B cell (primary cell): ENCODE results near the gene OR9Q1. TPM values are rescaled to one million over a fixed set of nuclear protein-coding genes. Genes with fewer than 3 reads are reported as not detected.
"Not testable (repeated sequence)": the region's sequence is repeated elsewhere in the genome, so short reads cannot be mapped to it uniquely, and the experiment has no call there.

ENCODE experiments used
- ATAC-seq: fragments of 200-7000 bp; cut with Tn5 transposase; one replicate; pipeline ENCODE4 v1.10.0; 2021; ENCODE audit warnings: low read depth, mild to moderate bottlenecking, moderate number of reproducible peaks, moderate library complexity
- CTCF ChIA-PET: fragments of 350-600 bp; sonication (Branson Sonifier 250); formaldehyde crosslinking; loops from one replicate; lab custom pipeline; 2021; ENCODE audit warnings: antibody characterized with exemption, inconsistent platforms; lab: Charles Lee
- POLR2A ChIA-PET: fragments of 350-600 bp; sonication (Branson Sonifier 250); formaldehyde crosslinking; loops from one replicate; lab custom pipeline; 2021; ENCODE audit warnings: antibody characterized with exemption; lab: Charles Lee
- DNase-seq: peaks from one replicate; pipeline ENCODE4 v3.0.0; 2013
- H2AFZ ChIP-seq: 2 replicates; pipeline ENCODE4 v1.6.1; 2012; ENCODE audit warnings: mild to moderate bottlenecking, low read depth, low read length; ENCODE audit not compliant: insufficient read depth, poor library complexity, severe bottlenecking
- H3K27ac ChIP-seq, 2 donors: 1 replicate in 1 of 2; 2 replicates in 1 of 2; pipeline ENCODE4 v1.5.1; 2012 to 2013; ENCODE audit warnings: low read length in 2 of 2, mild to moderate bottlenecking in 2 of 2, moderate library complexity in 1 of 2
- H3K27me3 ChIP-seq, 4 experiments: fragments of 200-600 bp in 1 of 4; sonication (generic) in 1 of 4; replicated peaks in 1 of 4; 1 replicate in 2 of 4; 2 replicates in 2 of 4; pipeline versions ENCODE4 v1.6.1 to v1.7.0; 2013 to 2016; ENCODE audit warnings: low read length in 3 of 4, mild to moderate bottlenecking in 2 of 4, mixed read lengths in 1 of 4, moderate library complexity in 1 of 4; ENCODE audit not compliant: insufficient read depth in 4 of 4, control insufficient read depth in 3 of 4; ENCODE audit errors: control extremely low read depth in 1 of 4
- H3K36me3 ChIP-seq, 2 experiments: replicated peaks in 1 of 2; 1 replicate in 1 of 2; 2 replicates in 1 of 2; pipeline versions ENCODE4 v1.6.1 to v1.7.1; 2013; ENCODE audit warnings: low read length in 1 of 2; ENCODE audit not compliant: insufficient read depth in 2 of 2, control insufficient read depth in 1 of 2; ENCODE audit errors: control extremely low read depth in 1 of 2, extremely low read depth in 1 of 2
- H3K4me1 ChIP-seq, 2 donors: fragments of 200-600 bp in 1 of 2; sonication (generic) in 1 of 2; 1 replicate in 1 of 2; 2 replicates in 1 of 2; pipeline versions ENCODE4 v1.5.1 to v1.6.1; 2013 to 2017; ENCODE audit warnings: low read length in 2 of 2; ENCODE audit not compliant: control insufficient read depth in 2 of 2, insufficient read depth in 2 of 2
- H3K4me2 ChIP-seq: replicated peaks from 2 replicates; pipeline ENCODE3; 2012; ENCODE audit warnings: mild to moderate bottlenecking, low read depth, low read length; ENCODE audit not compliant: poor library complexity, severe bottlenecking
- H3K4me3 ChIP-seq, 5 experiments: fragments of 200-600 bp in 1 of 5; sonication (generic) in 1 of 5; 1 replicate in 3 of 5; 2 replicates in 2 of 5; pipeline versions ENCODE4 v1.5.1 to v1.7.0; 2011 to 2016; ENCODE audit warnings: low read length in 4 of 5, mild to moderate bottlenecking in 4 of 5, low read depth in 2 of 5, control low read depth in 1 of 5, moderate library complexity in 1 of 5; ENCODE audit not compliant: insufficient read depth in 1 of 5; ENCODE audit errors: control extremely low read depth in 1 of 5, extremely low read depth in 1 of 5
- H3K79me2 ChIP-seq: fragments of 200-600 bp; sonication (generic); one replicate; pipeline ENCODE4 v1.6.0; 2016; ENCODE audit warnings: low read length; ENCODE audit not compliant: control insufficient read depth, insufficient read depth
- H3K9ac ChIP-seq: fragments of 200-600 bp; sonication (generic); 2 replicates; pipeline ENCODE4 v1.6.1; 2017; ENCODE audit warnings: mild to moderate bottlenecking, low read length, moderate library complexity
- H3K9me3 ChIP-seq, 3 donors: one replicate each; pipeline versions ENCODE4 v1.6.1 to v1.7.1; 2013; ENCODE audit warnings: low read length in 2 of 3; ENCODE audit not compliant: control insufficient read depth in 2 of 3, insufficient read depth in 1 of 3; ENCODE audit errors: control extremely low read depth in 1 of 3
- H4K20me1 ChIP-seq: 2 replicates; pipeline ENCODE4 v1.6.0; 2012; ENCODE audit warnings: mild to moderate bottlenecking, low read length; ENCODE audit not compliant: insufficient read depth, control insufficient read depth, poor library complexity, severe bottlenecking
- H3K27ac Mint-ChIP-seq: one replicate; pipeline ENCODE4 v1.8.0; 2021; ENCODE audit warnings: mixed read lengths
- H3K27me3 Mint-ChIP-seq: one replicate; pipeline ENCODE4 v1.8.0; 2021; ENCODE audit warnings: mixed read lengths
- H3K4me1 Mint-ChIP-seq: one replicate; pipeline ENCODE4 v1.8.0; 2021; ENCODE audit warnings: mixed read lengths
- H3K4me3 Mint-ChIP-seq: one replicate; pipeline ENCODE4 v1.8.0; 2021; ENCODE audit warnings: mixed read lengths
- H3K9me3 Mint-ChIP-seq: one replicate; pipeline ENCODE4 v1.8.0; 2022; ENCODE audit warnings: mixed read lengths; ENCODE audit not compliant: insufficient read depth
- EZH2 ChIP-seq: IDR thresholded peaks from 2 replicates; pipeline ENCODE4 v1.6.1; 2012; ENCODE audit warnings: borderline replicate concordance, low read depth, mild to moderate bottlenecking, moderate library complexity, low read length; ENCODE audit not compliant: insufficient read depth, poor library complexity, severe bottlenecking
- WGBS: methylation state at CpG from one replicate; pipeline ENCODE4 v1.1.5; 2013; ENCODE audit warnings: missing lambda C conversion rate; ENCODE audit not compliant: insufficient coverage; 5-methylcytosine and 5-hydroxymethylcytosine counted together
- intact Hi-C: fragments of 100-400 bp; cut with micrococcal nuclease; formaldehyde crosslinking; loops from one replicate; pipeline ENCODE4 v1.10.0; 2022
- polyA plus RNA-seq: library from polyadenylated mRNA; depleted of rRNA; stranded (reverse); fragments of >200 nt; gene quantifications from 2 replicates; pipeline ENCODE4 v1.2.3, GENCODE V29; 2012
- total RNA-seq, 2 donors: library from RNA; stranded (reverse); fragments of 120-200 nt in 1 of 2; gene quantifications; 1 replicate in 1 of 2; 2 replicates in 1 of 2; pipeline versions ENCODE4 v1.2.3 to v1.2.4, GENCODE V29; 2013 to 2022
- TF ChIP-seq, protein P1 (sequence below): fragments of 200-600 bp; IDR thresholded peaks from one replicate; pipeline ENCODE4 v1.8.0; 2022; ENCODE audit warnings: antibody characterized with exemption, mild to moderate bottlenecking

OR9Q1 gene
- total and polyA plus RNA-seq, 2 donors (not counting 1 experiment from before 2014, with no cell fraction given) = not detected

DNA sequence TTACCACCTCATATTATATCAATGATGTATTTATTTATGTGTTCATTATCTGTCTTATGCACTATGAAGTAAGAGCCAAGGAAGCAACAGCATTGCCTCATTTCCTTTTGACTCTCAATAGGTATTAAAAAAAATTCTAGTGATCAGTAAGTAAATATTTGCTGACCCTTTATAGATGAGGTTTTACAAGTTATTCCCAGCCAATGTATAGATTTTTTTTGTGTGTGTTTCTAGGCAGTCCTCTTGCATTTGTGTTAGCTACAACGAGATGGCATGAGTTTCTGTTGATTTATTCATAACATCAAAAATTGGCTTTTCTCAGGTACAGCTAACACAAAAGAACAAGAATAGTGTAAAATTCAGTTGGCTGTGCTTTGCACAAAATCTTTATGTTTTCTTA is 175.6 kb downstream of the OR9Q1 start:
- Mint-ChIP-seq H3K9me3 (peaks cover 5% of the 10 kb centered on the region), H3K4me1 (no peaks in the 10 kb centered on the region), H3K27me3 (peaks cover 12% of the 10 kb centered on the region), H3K27ac (no peak overlapping the region), H3K4me3 (no peak overlapping the region)
- Histone ChIP-seq H3K27me3 (no peaks in the 10 kb centered on the region), H3K27ac (no peak overlapping the region), H3K4me3 (no peak overlapping the region), H3K79me2 (no peaks in the 10 kb centered on the region), H3K4me1 (no peaks in the 10 kb centered on the region), H3K9me3 (no peaks in the 10 kb centered on the region), H4K20me1 (no peaks in the 10 kb centered on the region), H3K9ac (no peak overlapping the region), H2AFZ (no peak overlapping the region), H3K4me2 (no peak overlapping the region), H3K36me3 (no peaks in the 10 kb centered on the region)
- DNase-seq (no peak), ATAC-seq (no peak)
- TF ChIP-seq, protein P1, sequence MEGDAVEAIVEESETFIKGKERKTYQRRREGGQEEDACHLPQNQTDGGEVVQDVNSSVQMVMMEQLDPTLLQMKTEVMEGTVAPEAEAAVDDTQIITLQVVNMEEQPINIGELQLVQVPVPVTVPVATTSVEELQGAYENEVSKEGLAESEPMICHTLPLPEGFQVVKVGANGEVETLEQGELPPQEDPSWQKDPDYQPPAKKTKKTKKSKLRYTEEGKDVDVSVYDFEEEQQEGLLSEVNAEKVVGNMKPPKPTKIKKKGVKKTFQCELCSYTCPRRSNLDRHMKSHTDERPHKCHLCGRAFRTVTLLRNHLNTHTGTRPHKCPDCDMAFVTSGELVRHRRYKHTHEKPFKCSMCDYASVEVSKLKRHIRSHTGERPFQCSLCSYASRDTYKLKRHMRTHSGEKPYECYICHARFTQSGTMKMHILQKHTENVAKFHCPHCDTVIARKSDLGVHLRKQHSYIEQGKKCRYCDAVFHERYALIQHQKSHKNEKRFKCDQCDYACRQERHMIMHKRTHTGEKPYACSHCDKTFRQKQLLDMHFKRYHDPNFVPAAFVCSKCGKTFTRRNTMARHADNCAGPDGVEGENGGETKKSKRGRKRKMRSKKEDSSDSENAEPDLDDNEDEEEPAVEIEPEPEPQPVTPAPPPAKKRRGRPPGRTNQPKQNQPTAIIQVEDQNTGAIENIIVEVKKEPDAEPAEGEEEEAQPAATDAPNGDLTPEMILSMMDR = no peak
- TF ChIP-seq EZH2 = no peak
- CTCF ChIA-PET = no interaction called here
- POLR2A ChIA-PET = no interaction called here
- no CpG with 5 or more reads among the region's 1 CpG for WGBS
- intact Hi-C loops = no loop called here

DNA sequence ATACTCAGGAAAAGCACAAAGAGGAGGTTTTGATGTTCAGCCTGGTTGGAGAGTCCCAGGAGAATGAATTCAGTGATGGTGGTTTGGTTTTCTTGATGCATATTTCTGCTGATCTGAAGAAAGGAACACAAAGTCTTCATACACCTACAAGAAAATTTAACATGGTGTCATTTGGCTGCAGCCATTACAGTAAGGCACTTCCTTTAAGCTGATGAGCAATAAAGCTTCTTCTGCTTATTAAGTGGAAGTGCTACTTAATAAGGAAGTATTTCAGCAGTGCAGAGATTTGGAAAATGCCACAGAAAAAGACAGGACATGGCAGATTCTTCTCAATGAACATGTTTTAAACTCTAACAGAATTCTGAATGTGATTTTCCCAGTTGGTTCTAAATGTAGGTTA is 180.4 kb downstream of the OR9Q1 start, which contains the start of gene OR1S2:
Gene OR1S2, minus strand, starts transcription at position 101 of the 400 bp plus-strand sequence. Its CDS starts 0 bp downstream, at position 101.
- Histone ChIP-seq H4K20me1 (no peaks in the 10 kb centered on the region), H3K79me2 (no peaks in the 10 kb centered on the region), H3K27ac (no peak within 1 kb of the TSS), H3K9me3 (no peaks in the 10 kb centered on the region), H3K4me3 (no peak within 1 kb of the TSS), H3K4me2 (no peak within 1 kb of the TSS), H3K36me3 (no peaks in the 10 kb centered on the region), H3K9ac (no peak within 1 kb of the TSS), H2AFZ (no peak within 1 kb of the TSS), H3K27me3 (no peaks in the 10 kb centered on the region), H3K4me1 (no peaks in the 10 kb centered on the region)
- DNase-seq (no peak), ATAC-seq (no peak)
- intact Hi-C loops = no loop called here
- ChIA-PET CTCF (no interaction called here), POLR2A (no interaction called here)
- H3K4me1 Mint-ChIP-seq = no peaks in the 10 kb centered on the region
- no peak within 1 kb of the TSS for H3K4me3 Mint-ChIP-seq
- no peaks in the 10 kb centered on the region for H3K9me3 Mint-ChIP-seq
- H3K27me3 Mint-ChIP-seq = peaks cover 20% of the 10 kb centered on the region
- no peak for TF ChIP-seq EZH2
- no peak within 1 kb of the TSS for H3K27ac Mint-ChIP-seq

DNA sequence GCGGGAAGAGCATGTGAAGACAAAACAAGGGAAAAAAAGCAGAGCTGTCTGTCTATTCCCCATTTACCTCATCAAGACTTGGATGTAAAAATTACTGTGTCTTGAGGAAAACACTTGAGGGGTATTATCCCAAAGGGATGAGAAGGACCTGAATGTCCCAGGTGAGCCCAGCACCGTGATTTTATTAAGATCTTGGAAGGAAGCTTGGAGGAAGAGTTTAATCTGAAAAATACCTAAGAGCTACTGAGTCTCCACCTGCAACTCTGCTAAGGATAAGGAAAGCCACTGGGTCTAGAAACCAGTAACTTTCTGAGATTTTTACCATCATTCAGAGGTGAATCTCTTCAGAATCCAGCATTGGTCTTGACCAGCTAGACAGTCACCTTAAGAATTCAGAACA is 188.7 kb downstream of the OR9Q1 start, which contains the start of gene OR1S1:
Gene OR1S1, plus strand, starts transcription at position 301 of the 400 bp plus-strand sequence.
- H3K27ac ChIP-seq, ATAC-seq, H3K9ac ChIP-seq, H4K20me1 ChIP-seq, DNase-seq, H3K4me3 ChIP-seq, H2AFZ ChIP-seq, H3K4me3 Mint-ChIP-seq, H3K4me1 ChIP-seq, CTCF ChIA-PET, H3K27me3 ChIP-seq, H3K9me3 ChIP-seq, H3K4me1 Mint-ChIP-seq, POLR2A ChIA-PET, H3K27ac Mint-ChIP-seq, intact Hi-C loops, H3K79me2 ChIP-seq, H3K36me3 ChIP-seq, H3K4me2 ChIP-seq, H3K9me3 Mint-ChIP-seq: not testable (repeated sequence)
- WGBS = no CpG with 5 or more reads among the region's 2 CpGs
- H3K27me3 Mint-ChIP-seq = peaks cover 12% of the 10 kb centered on the region
